Fibroblast of lung (primary cell): ENCODE measurements around the gene PPP3R1. TPM values are rescaled to one million over a fixed set of nuclear protein-coding genes. Genes with fewer than 3 reads are reported as not detected.

Source experiments
- DNase-seq, 2 donors: peaks; one replicate each; pipeline versions ENCODE4 v3.0.0 to v3.0.0-alpha.2; 2010; ENCODE audit warnings: low read depth in 2 of 2
- H2AFZ ChIP-seq: 2 replicates; pipeline ENCODE4 v1.5.1; 2012; ENCODE audit warnings: low read length, control low read depth, inconsistent platforms
- H3K27ac ChIP-seq: 2 replicates; pipeline ENCODE4 v1.5.1; 2011; ENCODE audit warnings: low read length, control low read depth; ENCODE audit not compliant: insufficient read depth
- H3K27me3 ChIP-seq: 2 replicates; pipeline ENCODE4 v1.5.1; 2011; ENCODE audit warnings: mild to moderate bottlenecking, low read length; ENCODE audit not compliant: control insufficient read depth, insufficient read depth
- H3K36me3 ChIP-seq: 2 replicates; pipeline ENCODE4 v1.5.1; 2011; ENCODE audit warnings: low read length; ENCODE audit not compliant: control insufficient read depth, insufficient read depth
- H3K4me1 ChIP-seq: 2 replicates; pipeline ENCODE4 v1.5.1; 2011; ENCODE audit warnings: low read length; ENCODE audit not compliant: control insufficient read depth, insufficient read depth; ENCODE audit errors: extremely low read depth
- H3K4me2 ChIP-seq: 2 replicates; pipeline ENCODE4 v1.5.1; 2011; ENCODE audit warnings: low read length, control low read depth; ENCODE audit not compliant: insufficient read depth; ENCODE audit errors: extremely low read depth
- H3K4me3 ChIP-seq, 4 experiments: fragments of 200-600 bp in 1 of 4; sonication (generic) in 1 of 4; replicated peaks in 1 of 4; 2 replicates each; pipeline ENCODE4 v1.5.1; 2011 to 2016; ENCODE audit warnings: low read length in 4 of 4, low read depth in 3 of 4, mild to moderate bottlenecking in 3 of 4, control low read depth in 2 of 4, inconsistent platforms in 1 of 4, mixed read lengths in 1 of 4; ENCODE audit not compliant: insufficient read depth in 1 of 4; ENCODE audit errors: control extremely low read depth in 1 of 4
- H3K79me2 ChIP-seq: 2 replicates; pipeline ENCODE4 v1.5.1; 2012; ENCODE audit warnings: mild to moderate bottlenecking, low read length, inconsistent platforms; ENCODE audit not compliant: control insufficient read depth, insufficient read depth
- H3K9ac ChIP-seq: 2 replicates; pipeline ENCODE4 v1.5.1; 2011; ENCODE audit warnings: mild to moderate bottlenecking, low read length, control low read depth; ENCODE audit not compliant: insufficient read depth
- H3K9me3 ChIP-seq: 2 replicates; pipeline ENCODE4 v1.5.1; 2012; ENCODE audit warnings: low read depth, low read length; ENCODE audit not compliant: control insufficient read depth, insufficient read depth
- H4K20me1 ChIP-seq: 2 replicates; pipeline ENCODE4 v1.5.1; 2011; ENCODE audit warnings: low read length; ENCODE audit not compliant: control insufficient read depth, insufficient read depth; ENCODE audit errors: extremely low read depth
- CTCF ChIP-seq, 2 donors: IDR thresholded peaks in 1 of 2; conservative IDR thresholded peaks in 1 of 2; 1 replicate in 1 of 2; 2 replicates in 1 of 2; pipeline ENCODE4 v1.5.1; 2011 to 2012; ENCODE audit warnings: low read length in 2 of 2, control low read depth in 1 of 2, inconsistent platforms in 1 of 2, low read depth in 1 of 2, mild to moderate bottlenecking in 1 of 2
- EZH2 ChIP-seq: IDR thresholded peaks from 2 replicates; pipeline ENCODE4 v1.5.1; 2012; ENCODE audit warnings: low read length, control low read depth, mild to moderate bottlenecking; ENCODE audit errors: missing control alignments
- polyA plus RNA-seq, 2 donors: library from polyadenylated mRNA; depleted of rRNA in 1 of 2; stranded (reverse) in 1 of 2; unstranded in 1 of 2; fragments of >200 nt; gene quantifications; 2 replicates each; pipeline ENCODE4 v1.2.1, GENCODE V29; 2011 to 2012; ENCODE audit warnings: missing spikeins in 1 of 2
- total RNA-seq: library from RNA; depleted of rRNA; stranded (reverse); fragments of >200 nt; gene quantifications from 2 replicates; pipeline ENCODE4 v1.2.1, GENCODE V29; 2014

Gene PPP3R1
- total and polyA plus RNA-seq, 2 donors (not counting 1 experiment from before 2014, with no cell fraction given): 22.8 to 51.3 TPM

GRCh38 chr2:68292108-68292710, 39.9 kb upstream of the PPP3R1 start:
- no peaks in the 10 kb centered on the region for H3K27me3 ChIP-seq
- TF ChIP-seq CTCF (conservative IDR thresholded peaks at IDR 0.05 in 1 of 2, IDR thresholded peaks at IDR 0.05 in 1 of 2; ENCODE audit: low read depth in 1 of 2, low read length in 2 of 2) (peak; percentile 60 to 77), EZH2 (no peak)
- H3K27ac ChIP-seq: no peak overlapping the region
- no peak overlapping the region for H3K9ac ChIP-seq
- H3K4me2 ChIP-seq: no peak overlapping the region
- H3K79me2 ChIP-seq: no peaks in the 10 kb centered on the region
- peak; percentile 16 to 46 for DNase-seq
- H4K20me1 ChIP-seq: no peaks in the 10 kb centered on the region
- H3K9me3 ChIP-seq: no peaks in the 10 kb centered on the region
- no peak overlapping the region for H2AFZ ChIP-seq
- H3K36me3 ChIP-seq: no peaks in the 10 kb centered on the region
- no peak overlapping the region for H3K4me3 ChIP-seq
- no peaks in the 10 kb centered on the region for H3K4me1 ChIP-seq

GRCh38 chr2:68291314-68291713, 39.0 kb upstream of the PPP3R1 start:
- H3K36me3 ChIP-seq: no peaks in the 10 kb centered on the region
- no peaks in the 10 kb centered on the region for H3K4me1 ChIP-seq
- H3K27ac ChIP-seq: no peak overlapping the region
- no peak for DNase-seq
- H3K9ac ChIP-seq: no peak overlapping the region
- no peaks in the 10 kb centered on the region for H3K79me2 ChIP-seq
- no peaks in the 10 kb centered on the region for H4K20me1 ChIP-seq
- H3K4me3 ChIP-seq: no peak overlapping the region
- H3K4me2 ChIP-seq: no peak overlapping the region
- no peak overlapping the region for H2AFZ ChIP-seq
- H3K9me3 ChIP-seq: no peaks in the 10 kb centered on the region
- no peaks in the 10 kb centered on the region for H3K27me3 ChIP-seq
- TF ChIP-seq EZH2: no peak
- TF ChIP-seq CTCF (conservative IDR thresholded peaks at IDR 0.05 in 1 of 2, IDR thresholded peaks at IDR 0.05 in 1 of 2; ENCODE audit: low read depth in 1 of 2, low read length in 2 of 2): no peak

GRCh38 chr2:68290901-68291300, 38.6 kb upstream of the PPP3R1 start:
- no peak for TF ChIP-seq CTCF (conservative IDR thresholded peaks at IDR 0.05 in 1 of 2, IDR thresholded peaks at IDR 0.05 in 1 of 2; ENCODE audit: low read depth in 1 of 2, low read length in 2 of 2)
- no peak for TF ChIP-seq EZH2
- H3K36me3 ChIP-seq: no peaks in the 10 kb centered on the region
- H3K4me3 ChIP-seq: no peak overlapping the region
- DNase-seq: peak in 1 of 2 donors; percentile 6
- no peaks in the 10 kb centered on the region for H3K27me3 ChIP-seq
- H3K27ac ChIP-seq: no peak overlapping the region
- no peaks in the 10 kb centered on the region for H3K4me1 ChIP-seq
- no peaks in the 10 kb centered on the region for H4K20me1 ChIP-seq
- H3K4me2 ChIP-seq: no peak overlapping the region
- H3K79me2 ChIP-seq: no peaks in the 10 kb centered on the region
- H3K9ac ChIP-seq: no peak overlapping the region
- no peak overlapping the region for H2AFZ ChIP-seq
- H3K9me3 ChIP-seq: no peaks in the 10 kb centered on the region
